ENCODE measurements around the gene TCHP.
A peak's percentile ranks its signal among the peaks of the same experiment; 100 is the strongest.

The TCHP gene

GRCh38 chr12:109926016-109926415, 25.9 kb downstream of the TCHP start:
- TF ChIP-seq CTCF (IDR thresholded peaks at IDR 0.05; ENCODE audit: insufficient read depth, low read length, poor library complexity, severe bottlenecking): no peak
- no peak for TF ChIP-seq EZH2phosphoT487 (conservative IDR thresholded peaks at IDR 0.05; ENCODE audit: low read length)
- Histone ChIP-seq H3K79me2 (ENCODE audit: insufficient read depth, low read length) (no peaks in the 10 kb centered on the region), H4K20me1 (ENCODE audit: low read depth, low read length) (no peaks in the 10 kb centered on the region), H3K9me2 (replicated peaks; ENCODE audit: insufficient read depth, low read length) (no peaks in the 10 kb centered on the region), H3K27ac (ENCODE audit: low read depth, low read length) (no peak overlapping the region), H3K9me3 (ENCODE audit: insufficient read depth, low read length) (no peaks in the 10 kb centered on the region), H3K36me3 (ENCODE audit: low read length) (no peaks in the 10 kb centered on the region), H2AFZ (ENCODE audit: low read depth, low read length, severe bottlenecking) (no peak overlapping the region), H3F3A (ENCODE audit: insufficient read depth) (no peaks in the 10 kb centered on the region), H3K9ac (ENCODE audit: low read length) (no peak overlapping the region), H3K4me2 (ENCODE audit: low read depth, low read length, poor library complexity, severe bottlenecking) (no peak overlapping the region), H3K27me3 (ENCODE audit: low read length) (no peaks in the 10 kb centered on the region), H3K4me3 (ENCODE audit: insufficient read depth, low read length, poor library complexity, severe bottlenecking) (no peak overlapping the region)

- H3K27ac ChIP-seq (ENCODE audit: low read depth, low read length): no peak overlapping the region
- no peaks in the 10 kb centered on the region for H3K9me3 ChIP-seq (ENCODE audit: insufficient read depth, low read length)
- H3K9ac ChIP-seq (ENCODE audit: low read length): no peak overlapping the region
- no peak for TF ChIP-seq CTCF (IDR thresholded peaks at IDR 0.05; ENCODE audit: insufficient read depth, low read length, poor library complexity, severe bottlenecking)
- no peaks in the 10 kb centered on the region for H3K9me2 ChIP-seq (replicated peaks; ENCODE audit: insufficient read depth, low read length)
- no peaks in the 10 kb centered on the region for H3K27me3 ChIP-seq (ENCODE audit: low read length)
- no peak overlapping the region for H2AFZ ChIP-seq (ENCODE audit: low read depth, low read length, severe bottlenecking)
- no peaks in the 10 kb centered on the region for H3K79me2 ChIP-seq (ENCODE audit: insufficient read depth, low read length)
- no peaks in the 10 kb centered on the region for H3K36me3 ChIP-seq (ENCODE audit: low read length)
- no peak overlapping the region for H3K4me3 ChIP-seq (ENCODE audit: insufficient read depth, low read length, poor library complexity, severe bottlenecking)
- H3F3A ChIP-seq (ENCODE audit: insufficient read depth): no peaks in the 10 kb centered on the region
- H3K4me2 ChIP-seq (ENCODE audit: low read depth, low read length, poor library complexity, severe bottlenecking): no peak overlapping the region
- no peaks in the 10 kb centered on the region for H4K20me1 ChIP-seq (ENCODE audit: low read depth, low read length)
Measured at GRCh38 chr12:109926488-109927210, 26.6 kb downstream of the TCHP start.

- Histone ChIP-seq H3K9ac (ENCODE audit: low read length) (no peak overlapping the region), H3K36me3 (ENCODE audit: low read length) (0 out of 2 replicates have a peak, but pooled peaks cover 8% of the 10 kb centered on the region), H2AFZ (ENCODE audit: low read depth, low read length, severe bottlenecking) (no peak overlapping the region), H3K9me3 (ENCODE audit: insufficient read depth, low read length) (no peaks in the 10 kb centered on the region), H3K27ac (ENCODE audit: low read depth, low read length) (no peak overlapping the region), H4K20me1 (ENCODE audit: low read depth, low read length) (no peaks in the 10 kb centered on the region), H3F3A (ENCODE audit: insufficient read depth) (no peaks in the 10 kb centered on the region), H3K9me2 (replicated peaks; ENCODE audit: insufficient read depth, low read length) (no peaks in the 10 kb centered on the region), H3K4me3 (ENCODE audit: insufficient read depth, low read length, poor library complexity, severe bottlenecking) (no peak overlapping the region), H3K4me2 (ENCODE audit: low read depth, low read length, poor library complexity, severe bottlenecking) (no peak overlapping the region), H3K27me3 (ENCODE audit: low read length) (no peaks in the 10 kb centered on the region), H3K79me2 (ENCODE audit: insufficient read depth, low read length) (no peaks in the 10 kb centered on the region)
- TF ChIP-seq EZH2phosphoT487 (conservative IDR thresholded peaks at IDR 0.05; ENCODE audit: low read length) (no peak), CTCF (IDR thresholded peaks at IDR 0.05; ENCODE audit: insufficient read depth, low read length, poor library complexity, severe bottlenecking) (peak; percentile 31)
Measured at GRCh38 chr12:109927622-109928021, 27.5 kb downstream of the TCHP start.
